Left hindlimb (tissue), 1 donor: Measurements from ENCODE around the gene CCDC149.
"Not testable (repeated sequence)": the region's sequence is repeated elsewhere in the genome, so short reads cannot be mapped to it uniquely, and the experiment has no call there.

ENCODE experiments used
- DNase-seq: peaks from one replicate; pipeline ENCODE4 v3.0.0-alpha.2; 2018

CCDC149 gene

DNA sequence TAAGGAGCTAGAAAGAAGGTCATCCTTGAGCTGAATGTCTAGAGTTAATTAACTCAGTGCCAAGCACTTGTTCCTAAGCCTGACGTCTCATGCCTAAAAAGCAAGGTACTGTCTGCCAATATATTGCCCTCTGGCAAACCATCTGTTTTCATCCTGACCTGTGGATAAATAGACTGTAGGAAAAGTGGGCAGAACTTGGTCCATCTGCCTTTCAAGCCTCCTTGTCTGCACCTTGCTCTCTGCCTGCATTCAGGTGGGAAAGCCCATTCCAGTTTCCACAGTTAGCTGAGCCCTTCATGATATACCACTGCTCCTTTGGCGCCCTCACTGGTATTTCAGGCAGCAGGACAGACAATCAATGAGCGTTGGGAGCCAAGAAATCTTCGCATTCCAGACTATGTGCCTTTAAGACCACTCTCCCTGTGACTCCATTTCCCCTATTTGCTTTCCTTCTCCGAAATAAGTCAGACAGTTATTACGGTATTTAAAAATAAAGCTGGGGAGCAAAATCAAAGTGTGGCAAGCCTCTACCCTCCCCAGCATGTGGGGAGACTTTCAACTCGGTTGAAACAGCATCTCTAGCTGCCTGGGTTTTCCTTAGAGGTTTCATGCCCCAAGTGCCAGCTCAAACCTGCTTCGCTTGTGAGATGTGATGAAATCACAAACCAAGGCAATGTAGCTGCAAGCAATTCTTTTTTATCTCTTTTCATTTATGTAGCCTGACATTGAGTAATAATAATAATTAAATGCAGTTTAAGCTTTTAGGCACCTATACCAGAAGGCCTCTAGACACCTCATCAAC, 2.5 kb upstream of the CCDC149 start:
- no peak for DNase-seq

- no peak for DNase-seq
These were observed 1.6 kb upstream of the CCDC149 start for GRCh38 chr4:24914460-24914859.

DNA sequence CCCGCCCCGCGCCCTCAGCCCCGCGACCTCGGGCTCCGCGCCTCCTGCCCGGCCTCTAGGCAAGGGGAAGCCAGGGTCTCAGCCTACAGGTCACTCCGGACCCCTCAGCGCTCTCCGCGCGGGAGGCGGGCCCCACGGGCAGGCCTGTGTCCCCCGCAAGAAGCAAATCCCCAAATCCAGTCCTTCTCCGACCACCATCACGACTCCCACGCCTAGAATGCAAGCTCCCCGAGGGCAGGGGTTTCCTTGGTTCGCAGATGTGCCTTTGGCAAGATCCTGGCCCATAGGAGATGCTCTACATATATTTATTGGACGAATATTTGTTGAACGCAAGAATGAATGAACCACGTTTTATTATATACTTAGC, 260 bp upstream of the CCDC149 start:
- no peak for DNase-seq

- no peak for DNase-seq
These were observed 2.3 kb downstream of the CCDC149 start for GRCh38 chr4:24910499-24910898.

DNA sequence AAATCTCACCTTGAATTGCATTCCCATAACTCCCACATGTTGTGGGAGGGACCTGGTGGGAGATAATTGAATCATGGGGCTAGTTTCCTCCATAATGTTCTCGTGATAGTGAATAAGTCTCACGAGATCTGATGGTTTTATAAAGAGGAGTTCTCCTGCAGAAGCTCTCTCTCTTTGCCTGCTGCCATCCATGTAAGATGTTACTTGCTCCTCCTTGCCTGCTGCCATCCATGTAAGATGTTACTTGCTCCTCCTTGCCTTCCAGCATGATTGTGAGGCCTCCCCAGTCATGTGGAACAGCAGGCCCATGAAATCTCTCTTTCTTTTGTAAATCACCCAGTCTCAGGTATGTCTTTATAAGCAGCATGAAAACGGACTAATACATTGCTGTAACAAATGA, 3.2 kb downstream of the CCDC149 start:
- DNase-seq: not testable (repeated sequence)

GRCh38 chr4:24897639-24898038, 15.2 kb downstream of the CCDC149 start:
- no peak for DNase-seq

DNA sequence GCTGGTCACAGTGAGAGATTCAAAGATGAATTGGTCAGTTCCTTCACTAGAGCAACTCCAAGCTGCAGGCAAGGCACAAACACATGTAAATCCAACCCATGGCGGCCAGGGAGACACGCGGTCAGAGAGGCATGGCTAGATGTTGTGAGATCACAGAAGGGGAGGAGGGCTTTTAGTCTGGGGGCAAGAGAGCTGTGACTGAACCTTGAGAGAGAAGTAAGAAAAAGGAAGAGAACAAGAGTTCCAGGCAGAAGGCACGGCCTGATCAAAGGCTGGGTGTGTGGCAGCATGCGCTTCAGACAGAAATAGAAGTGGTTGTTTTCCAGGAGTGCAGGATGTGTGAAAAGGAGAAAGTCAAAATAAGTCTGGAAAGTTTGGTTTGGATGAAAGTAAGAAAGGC, 15.9 kb downstream of the CCDC149 start:
- DNase-seq: no peak

GRCh38 chr4:24896056-24896455, 16.8 kb downstream of the CCDC149 start:
- DNase-seq: no peak

- DNase-seq: no peak
These were observed 17.4 kb downstream of the CCDC149 start for GRCh38 chr4:24895461-24895860.

GRCh38 chr4:24894846-24895245, 18.0 kb downstream of the CCDC149 start:
- DNase-seq: no peak

DNA sequence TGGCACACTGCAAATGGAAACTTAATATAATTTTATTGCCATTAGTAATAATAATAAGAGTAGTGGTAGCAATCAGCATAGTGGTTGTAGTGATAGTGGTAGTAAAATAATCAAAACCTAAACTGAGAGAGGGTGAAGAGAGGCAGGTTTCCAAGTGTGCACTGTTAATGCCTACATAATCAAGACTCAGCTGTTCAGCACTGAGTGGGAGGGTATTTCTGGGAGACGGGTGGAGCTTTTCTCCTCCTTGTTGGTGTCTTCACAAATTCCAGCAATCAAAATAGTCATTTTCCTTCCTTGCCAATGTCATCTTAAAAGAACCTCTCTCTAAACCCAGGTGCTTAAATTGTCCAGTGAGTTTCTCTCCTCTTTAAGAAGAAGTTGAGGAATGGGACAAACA, 18.6 kb downstream of the CCDC149 start:
- DNase-seq: no peak

DNA sequence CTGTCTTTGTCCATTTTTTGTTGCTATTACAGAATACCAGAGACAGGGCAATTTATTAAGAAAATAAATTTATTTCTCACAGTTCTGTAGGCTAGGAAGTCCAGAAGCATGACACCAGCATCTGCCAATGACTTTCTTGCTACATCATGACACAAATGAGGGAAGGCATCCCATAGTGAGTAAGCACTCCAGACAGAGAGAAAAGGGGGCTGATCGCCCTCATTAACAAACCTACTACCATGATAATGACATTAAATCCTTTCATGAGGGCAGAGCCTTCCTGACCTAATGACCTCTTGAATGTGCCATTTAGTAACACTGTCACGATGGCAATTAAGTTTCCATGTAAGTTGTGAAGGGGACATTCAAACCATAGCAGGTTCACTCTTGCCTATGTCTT, 20.1 kb downstream of the CCDC149 start:
- no peak for DNase-seq

GRCh38 chr4:24892278-24892677, 20.6 kb downstream of the CCDC149 start:
- no peak for DNase-seq

DNA sequence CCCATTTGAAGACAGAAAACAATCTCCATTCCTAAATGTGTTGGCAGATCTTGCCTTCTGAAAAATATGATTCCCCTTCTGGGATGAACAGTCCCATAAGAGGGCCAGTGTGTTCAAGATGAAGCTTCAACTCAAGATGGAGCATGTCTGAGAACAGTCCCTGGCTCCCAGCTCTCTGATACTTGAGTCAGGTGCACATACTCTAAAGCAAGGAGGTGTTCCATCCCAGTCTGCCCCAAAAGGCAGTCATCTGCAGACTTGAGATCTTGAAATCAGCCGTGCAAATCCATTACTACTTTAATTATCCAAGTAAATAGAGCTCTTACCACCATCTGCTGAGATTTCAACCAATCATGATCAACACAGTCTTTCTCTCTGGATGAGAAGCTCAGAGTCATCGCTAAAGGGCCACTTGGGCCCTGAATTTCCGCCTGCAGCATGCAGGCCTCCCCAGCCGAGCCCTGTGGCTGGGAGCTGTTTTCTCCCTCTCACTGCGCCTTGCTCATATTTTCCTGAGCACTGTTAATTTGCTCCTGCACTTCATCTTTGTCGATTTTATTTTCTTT, 22.2 kb downstream of the CCDC149 start:
- DNase-seq: no peak

DNA sequence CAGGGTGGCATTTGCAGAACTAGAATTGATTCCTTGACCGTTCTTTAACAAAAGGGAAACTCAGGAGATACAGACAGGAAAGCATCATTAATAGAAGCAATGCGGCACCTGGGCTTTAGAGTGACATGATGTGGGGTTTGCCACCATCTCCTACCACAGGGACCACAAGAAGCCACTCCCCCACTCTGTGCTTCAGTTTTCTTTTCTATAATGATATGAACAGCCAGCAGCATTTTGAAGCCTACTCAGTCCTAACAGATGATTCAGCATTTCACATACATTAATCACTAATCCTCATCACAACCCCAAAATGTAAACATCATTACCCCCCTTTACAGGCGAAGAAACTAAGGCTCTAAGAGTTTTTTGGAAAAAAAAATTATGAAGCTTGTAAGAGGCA, 22.9 kb downstream of the CCDC149 start:
- no peak for DNase-seq

- no peak for DNase-seq
These were observed 24.1 kb downstream of the CCDC149 start for GRCh38 chr4:24888475-24889344.

DNA sequence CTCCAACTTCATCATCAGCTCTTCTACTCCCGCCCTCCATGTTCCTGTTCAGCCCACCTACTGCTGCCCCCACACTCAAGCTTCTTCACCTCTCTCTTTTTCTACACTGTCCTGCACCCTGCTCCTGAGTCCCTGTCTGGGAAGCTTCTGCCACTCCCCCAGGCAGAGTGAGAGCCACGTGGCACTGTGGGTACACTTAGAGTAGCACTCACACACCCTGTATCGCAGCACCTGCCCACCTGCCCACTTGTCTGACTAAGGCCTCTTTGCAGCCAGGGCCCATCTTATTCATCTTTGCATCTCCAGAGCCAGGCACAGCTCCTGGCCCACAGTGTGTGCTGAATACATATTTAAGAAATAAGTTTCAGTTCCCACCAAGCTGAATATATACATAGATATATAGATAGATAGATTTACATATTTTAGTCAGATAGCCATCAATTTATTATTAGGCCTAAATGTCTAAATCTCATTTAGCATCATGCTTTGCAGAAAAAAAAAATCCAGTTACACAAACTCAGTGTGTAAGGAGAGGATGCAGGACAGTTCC, 24.9 kb downstream of the CCDC149 start:
- DNase-seq: no peak

GRCh38 chr4:24886596-24886995, 26.2 kb downstream of the CCDC149 start:
- DNase-seq: no peak

- DNase-seq: no peak
These were observed 27.5 kb downstream of the CCDC149 start for GRCh38 chr4:24885342-24885741.

DNA sequence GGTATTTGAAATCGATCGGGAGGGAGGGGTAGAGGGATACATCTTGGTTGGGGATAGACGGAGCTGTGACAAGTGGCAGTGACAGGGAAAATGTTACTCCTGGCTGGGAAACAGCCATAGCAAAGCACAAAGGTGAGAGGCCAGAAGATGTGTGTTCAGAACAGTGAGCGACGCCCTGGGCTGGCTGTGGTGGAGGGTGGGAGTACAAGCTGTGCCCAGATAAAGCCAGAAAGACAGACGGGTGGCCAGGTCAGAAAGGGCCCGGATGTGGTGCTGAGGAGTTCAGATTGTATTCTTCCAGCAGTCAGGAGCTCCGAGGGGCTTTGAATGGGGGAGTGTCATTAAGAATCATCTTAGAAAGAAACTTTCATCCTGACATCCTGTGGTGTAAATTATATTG, 27.9 kb downstream of the CCDC149 start:
- no peak for DNase-seq

DNA sequence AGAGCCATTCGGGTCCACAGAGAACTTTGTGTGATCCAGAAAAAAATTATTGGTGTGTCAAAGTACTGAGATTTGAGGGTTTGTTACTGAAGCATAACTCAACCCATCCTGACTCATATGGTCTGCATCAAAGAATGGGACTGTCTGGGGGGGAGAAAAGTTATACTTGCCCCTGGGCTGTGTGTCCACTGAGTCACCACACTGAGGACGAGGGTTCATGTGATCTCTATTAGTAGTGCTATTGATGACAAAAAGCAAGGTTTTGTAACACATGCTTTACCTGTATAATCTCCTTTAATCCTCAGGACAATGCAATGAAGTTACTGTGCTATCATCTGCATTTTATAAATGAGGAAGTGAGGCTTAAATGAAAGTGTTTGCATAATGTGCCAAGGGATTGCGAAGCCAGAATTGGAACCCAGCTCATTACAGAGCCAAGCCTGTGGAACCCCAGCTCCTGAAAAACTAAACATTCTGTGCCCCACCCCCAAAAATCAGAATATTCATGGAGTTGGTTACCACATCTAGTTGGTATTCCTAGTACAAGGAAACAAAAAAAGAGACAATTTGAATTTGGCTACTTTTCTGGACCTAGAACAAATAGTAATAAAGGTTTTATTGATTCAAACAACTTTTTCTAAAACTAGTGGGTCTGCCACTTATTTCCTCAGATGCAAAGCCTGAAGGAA, 31.2 kb downstream of the CCDC149 start:
- DNase-seq: no peak

GRCh38 chr4:24880186-24880585, 32.7 kb downstream of the CCDC149 start:
- DNase-seq: no peak

- no peak for DNase-seq
These were observed 34.2 kb downstream of the CCDC149 start for GRCh38 chr4:24878636-24879016.
